T-cell (primary cell): Measurements from ENCODE around the gene LILRA6. TPM values are rescaled to one million over a fixed set of nuclear protein-coding genes. Genes with fewer than 3 reads are reported as not detected.
"Not testable (repeated sequence)": the region's sequence is repeated elsewhere in the genome, so short reads cannot be mapped to it uniquely, and the experiment has no call there.

Experiments
- ATAC-seq, 4 experiments: fragments of 200-7000 bp in 3 of 4; fragments of 150-1000 bp in 1 of 4; cut with Tn5 transposase; replicated peaks in 1 of 4; 1 replicate in 3 of 4; 2 replicates in 1 of 4; pipeline ENCODE4 v1.10.0; 2021; ENCODE audit warnings: moderate library complexity in 3 of 4, mild to moderate bottlenecking in 2 of 4, moderate number of reproducible peaks in 1 of 4
- CTCF ChIA-PET, 2 donors: fragments of 300-600 bp; sonication (Branson Sonifier 250); formaldehyde crosslinking; loops; one replicate each; lab custom pipeline; 2022; ENCODE audit warnings: antibody characterized with exemption in 2 of 2; lab: Charles Lee
- POLR2A ChIA-PET, 2 donors: fragments of 300-600 bp; sonication (Branson Sonifier 250); formaldehyde crosslinking; loops; one replicate each; lab custom pipeline; 2022; ENCODE audit warnings: antibody characterized with exemption in 2 of 2; lab: Charles Lee
- DNase-seq, 35 experiments: peaks; one replicate each; pipeline versions ENCODE4 v3.0.0 to v3.0.0-alpha.2; 2013 to 2023
- H3K27ac ChIP-seq: one replicate; pipeline ENCODE4 v1.5.1; 2013; ENCODE audit warnings: low read length
- H3K27me3 ChIP-seq, 2 experiments: replicated peaks in 1 of 2; 1 replicate in 1 of 2; 2 replicates in 1 of 2; pipeline versions ENCODE4 v1.6.1 to v1.7.0; 2013; ENCODE audit warnings: low read length in 1 of 2, mixed read lengths in 1 of 2; ENCODE audit not compliant: control insufficient read depth in 2 of 2, insufficient read depth in 2 of 2; ENCODE audit errors: extremely low read depth in 1 of 2
- H3K36me3 ChIP-seq, 2 donors: 1 replicate in 1 of 2; 2 replicates in 1 of 2; pipeline versions ENCODE4 v1.6.1 to v1.7.0; 2013; ENCODE audit warnings: low read length in 1 of 2; ENCODE audit not compliant: control insufficient read depth in 2 of 2, insufficient read depth in 1 of 2; ENCODE audit errors: extremely low read depth in 1 of 2
- H3K4me1 ChIP-seq, 2 experiments: 1 replicate in 1 of 2; 2 replicates in 1 of 2; pipeline versions ENCODE4 v1.6.1 to v1.7.0; 2013; ENCODE audit warnings: low read length in 2 of 2, mixed read lengths in 1 of 2; ENCODE audit not compliant: insufficient read depth in 2 of 2, control insufficient read depth in 1 of 2; ENCODE audit errors: extremely low read depth in 1 of 2
- H3K4me3 ChIP-seq, 2 donors: 1 replicate in 1 of 2; 2 replicates in 1 of 2; pipeline versions ENCODE4 v1.5.1 to v1.7.0; 2013; ENCODE audit warnings: mild to moderate bottlenecking in 2 of 2, low read length in 1 of 2, moderate library complexity in 1 of 2; ENCODE audit not compliant: control insufficient read depth in 1 of 2; ENCODE audit errors: extremely low read depth in 1 of 2
- H3K9me3 ChIP-seq: 2 replicates; pipeline ENCODE4 v1.7.0; 2013
- H3K27ac Mint-ChIP-seq, 2 donors: one replicate each; pipeline ENCODE4 v1.8.0; 2020 to 2021; ENCODE audit warnings: mild to moderate bottlenecking in 2 of 2, mixed read lengths in 2 of 2
- H3K27me3 Mint-ChIP-seq, 2 donors: one replicate each; pipeline ENCODE4 v1.8.0; 2021 to 2022; ENCODE audit warnings: mixed read lengths in 2 of 2
- H3K36me3 Mint-ChIP-seq: one replicate; pipeline ENCODE4 v1.8.0; 2021; ENCODE audit warnings: mixed read lengths
- H3K4me1 Mint-ChIP-seq, 3 donors: one replicate each; pipeline ENCODE4 v1.8.0; 2020 to 2022; ENCODE audit warnings: mixed read lengths in 3 of 3, mild to moderate bottlenecking in 1 of 3
- H3K4me3 Mint-ChIP-seq, 3 donors: one replicate each; pipeline ENCODE4 v1.8.0; 2020 to 2022; ENCODE audit warnings: mild to moderate bottlenecking in 3 of 3, mixed read lengths in 3 of 3, moderate library complexity in 3 of 3
- H3K9me3 Mint-ChIP-seq, 3 donors: one replicate each; pipeline ENCODE4 v1.8.0; 2020 to 2022; ENCODE audit warnings: mixed read lengths in 3 of 3
- WGBS: methylation state at CpG from one replicate; pipeline ENCODE4 v1.1.5; 2013; ENCODE audit warnings: missing lambda C conversion rate; ENCODE audit not compliant: insufficient coverage; 5-methylcytosine and 5-hydroxymethylcytosine counted together
- total RNA-seq, 35 experiments: library from RNA in 6 of 35; stranded (reverse) in 6 of 35; fragments of 120-200 nt in 1 of 35; gene quantifications; one replicate each; pipeline versions ENCODE4 v1.2.1 to v1.2.4 and lab custom pipeline; 2013 to 2026

LILRA6 gene
- total RNA-seq, 5 donors from 2014 or later (not counting 1 experiment from before 2014, with no cell fraction given) = 0.13 to 0.58 (median 0.43) TPM; not detected in 2

DNA sequence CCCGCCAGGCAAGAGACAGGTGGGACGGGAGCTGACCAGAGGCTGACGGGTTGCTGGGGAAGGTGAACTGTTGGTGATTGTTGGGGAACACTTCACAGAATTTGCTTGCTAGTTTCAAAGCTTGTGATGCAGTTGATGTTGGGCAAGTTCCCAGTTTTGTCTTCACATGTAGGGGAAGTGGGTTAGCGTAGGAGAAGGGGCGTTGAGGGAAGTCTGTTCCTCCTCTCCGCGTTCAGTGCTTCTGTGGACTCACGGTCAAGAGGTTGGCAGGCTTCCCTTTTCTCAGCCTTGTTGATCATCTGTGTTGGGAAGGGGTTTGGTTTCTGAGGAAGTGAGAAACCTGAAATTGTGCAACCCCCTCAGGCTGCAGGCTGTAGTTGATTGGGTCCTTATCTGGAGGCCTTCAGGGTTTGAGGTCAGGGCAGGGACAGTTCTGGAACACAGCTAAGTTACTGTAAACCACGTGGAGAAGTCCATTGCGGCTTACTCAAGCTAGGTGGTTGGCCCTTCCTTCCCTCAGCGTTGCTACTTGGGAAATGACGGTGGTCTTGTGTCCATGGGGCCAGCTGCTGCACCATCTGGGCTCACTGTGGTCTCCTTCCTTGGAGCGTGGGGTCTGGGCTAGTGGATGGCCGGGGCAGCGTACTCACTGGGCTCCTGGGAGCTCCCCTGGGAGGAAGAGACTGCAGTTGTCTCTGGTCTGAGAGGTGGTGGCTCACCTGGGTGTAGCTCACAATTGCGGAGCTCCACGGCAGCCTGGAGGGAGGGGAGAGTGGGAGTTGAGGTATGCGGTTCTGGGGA is 34.4 kb downstream of the LILRA6 start:
- POLR2A ChIA-PET = no interaction called here
- H3K36me3 Mint-ChIP-seq = peaks cover 42% of the 10 kb centered on the region
- DNase-seq (peak in 25 of 35 experiments; percentile 8 to 68 (median 34)), ATAC-seq (peak in 3 of 4 experiments; percentile 8 to 25 (median 22))
- 37% methylated on average over 14 of the region's 18 CpGs for WGBS
- peaks cover 19 to 49% of the 10 kb centered on the region in 2 donors for H3K36me3 ChIP-seq
- H3K4me3 Mint-ChIP-seq = peak overlapping the region in 1 of 3 donors; percentile 66
- peaks cover 1 to 81% of the 10 kb centered on the region in 2 experiments for H3K4me1 ChIP-seq
- no peaks in the 10 kb centered on the region for H3K27me3 ChIP-seq
- no peak overlapping the region for H3K27ac ChIP-seq
- no peaks in the 10 kb centered on the region for H3K9me3 Mint-ChIP-seq
- no peak overlapping the region for H3K4me3 ChIP-seq
- peaks cover 79 to 82% (median 80%) of the 10 kb centered on the region in 3 donors for H3K4me1 Mint-ChIP-seq
- H3K27ac Mint-ChIP-seq = peak overlapping the region; percentile 17 to 77
- no peaks in the 10 kb centered on the region for H3K27me3 Mint-ChIP-seq
- no peaks in the 10 kb centered on the region for H3K9me3 ChIP-seq
- CTCF ChIA-PET = no interaction called here

DNA sequence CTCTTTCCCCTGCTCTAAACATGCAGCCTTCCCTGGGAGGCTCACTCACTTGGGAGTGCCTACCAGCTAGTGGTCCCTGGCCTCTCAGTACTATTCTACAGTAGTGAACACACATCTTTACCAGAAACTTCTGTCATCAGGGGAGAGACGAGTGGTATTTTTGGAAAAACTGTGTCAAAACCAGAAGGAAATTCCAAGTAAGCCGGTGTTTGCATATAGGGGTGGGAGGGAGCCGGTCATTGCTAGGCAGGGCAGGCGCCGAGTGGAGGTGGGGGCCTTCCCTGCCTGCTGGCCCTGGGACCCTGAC is 35.0 kb downstream of the LILRA6 start:
- Mint-ChIP-seq H3K36me3 (peaks cover 47% of the 10 kb centered on the region), H3K9me3 (no peaks in the 10 kb centered on the region), H3K27ac (peak overlapping the region; percentile 17 to 77), H3K27me3 (no peaks in the 10 kb centered on the region), H3K4me1 (peaks cover 78 to 87% (median 86%) of the 10 kb centered on the region in 3 donors), H3K4me3 (peak overlapping the region in 1 of 3 donors; percentile 66)
- 25% methylated on average over 4 of the region's 5 CpGs for WGBS
- H3K36me3 ChIP-seq = peaks cover 19 to 54% of the 10 kb centered on the region in 2 donors
- no peak overlapping the region for H3K27ac ChIP-seq
- DNase-seq (no peak), ATAC-seq (no peak)
- ChIA-PET POLR2A (no interaction called here), CTCF (no interaction called here)
- H3K27me3 ChIP-seq = no peaks in the 10 kb centered on the region
- peaks cover 7 to 86% of the 10 kb centered on the region in 2 experiments for H3K4me1 ChIP-seq
- no peaks in the 10 kb centered on the region for H3K9me3 ChIP-seq
- no peak overlapping the region for H3K4me3 ChIP-seq

- DNase-seq, ATAC-seq, H3K27me3 ChIP-seq, H3K4me3 ChIP-seq, H3K9me3 Mint-ChIP-seq, H3K9me3 ChIP-seq, CTCF ChIA-PET, H3K27me3 Mint-ChIP-seq, H3K27ac ChIP-seq, POLR2A ChIA-PET, H3K27ac Mint-ChIP-seq: not testable (repeated sequence)
- Mint-ChIP-seq H3K36me3 (peaks cover 51% of the 10 kb centered on the region), H3K4me1 (peaks cover 78 to 91% (median 90%) of the 10 kb centered on the region in 3 donors), H3K4me3 (peak overlapping the region in 1 of 3 donors; percentile 66)
- Histone ChIP-seq H3K36me3 (peaks cover 19 to 59% of the 10 kb centered on the region in 2 donors), H3K4me1 (peaks cover 11 to 91% of the 10 kb centered on the region in 2 experiments)
- WGBS = 94% methylated on average over 5 of the region's 23 CpGs
Observed at GRCh38 chr19:54207193-54207592, 35.4 kb downstream of the LILRA6 start.

DNA sequence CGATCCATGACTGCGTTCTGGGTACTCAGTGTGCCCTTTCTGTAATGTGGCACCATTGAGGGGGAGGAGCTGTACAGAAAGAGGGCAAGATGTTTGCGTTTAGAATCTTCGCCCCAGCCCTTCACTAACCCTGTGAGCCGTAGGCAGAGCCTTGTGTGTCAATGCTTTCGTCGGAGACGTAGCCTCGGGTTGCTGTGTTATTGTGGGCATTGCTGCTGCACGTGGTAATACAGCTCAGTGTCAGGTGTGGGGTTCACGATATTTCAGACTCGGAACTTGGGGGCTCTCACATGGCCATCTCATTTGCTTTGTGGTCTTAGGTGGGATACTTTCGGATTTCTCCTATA is 35.8 kb downstream of the LILRA6 start:
- H3K27me3 ChIP-seq = no peaks in the 10 kb centered on the region
- Mint-ChIP-seq H3K27ac (peak overlapping the region in 1 of 2 donors; percentile 34), H3K36me3 (peaks cover 54% of the 10 kb centered on the region), H3K4me1 (peaks cover 82 to 94% (median 93%) of the 10 kb centered on the region in 3 donors), H3K9me3 (no peaks in the 10 kb centered on the region), H3K4me3 (peak overlapping the region in 1 of 3 donors; percentile 66), H3K27me3 (no peaks in the 10 kb centered on the region)
- WGBS = 81% methylated on average over 11 of the region's 13 CpGs
- ChIA-PET CTCF (no interaction called here), POLR2A (no interaction called here)
- no peak overlapping the region for H3K4me3 ChIP-seq
- peaks cover 14 to 95% of the 10 kb centered on the region in 2 experiments for H3K4me1 ChIP-seq
- DNase-seq = no peak
- no peaks in the 10 kb centered on the region for H3K9me3 ChIP-seq
- H3K27ac ChIP-seq = no peak overlapping the region
- no peak for ATAC-seq
- peaks cover 19 to 63% of the 10 kb centered on the region in 2 donors for H3K36me3 ChIP-seq

DNA sequence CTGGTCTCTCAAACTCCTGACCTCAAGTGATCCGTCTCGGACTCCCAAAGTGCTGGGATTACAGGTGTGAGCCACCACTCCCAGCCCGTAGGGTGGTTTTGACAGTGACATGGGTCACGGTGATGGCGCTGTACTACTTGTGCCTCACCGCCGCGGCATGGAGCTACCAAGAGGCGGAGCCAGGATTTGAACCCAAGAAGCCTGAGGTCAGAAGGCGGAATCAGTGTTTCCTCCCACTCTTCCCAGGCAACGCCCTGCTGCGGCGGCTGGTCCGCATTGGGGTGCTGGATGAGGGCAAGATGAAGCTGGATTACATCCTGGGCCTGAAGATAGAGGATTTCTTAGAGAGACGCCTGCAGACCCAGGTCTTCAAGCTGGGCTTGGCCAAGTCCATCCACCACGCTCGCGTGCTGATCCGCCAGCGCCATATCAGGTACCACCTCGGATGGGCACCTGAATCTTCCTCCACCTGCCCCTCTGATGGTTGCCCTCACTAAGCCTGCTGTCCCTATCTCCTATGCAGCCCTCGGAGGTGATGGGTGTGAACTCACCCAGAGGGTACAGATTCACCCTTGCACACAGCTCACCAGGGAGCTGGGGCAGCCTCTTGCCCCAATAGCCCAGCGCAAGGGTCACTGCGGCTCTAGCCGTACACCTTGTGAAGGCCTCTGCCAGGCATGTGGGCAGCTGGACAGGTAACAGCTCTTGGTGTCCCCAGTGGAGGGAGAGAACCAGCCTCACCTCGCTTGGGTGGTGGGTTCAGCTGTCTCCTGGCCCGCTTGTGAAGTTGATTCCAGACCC is 36.4 kb downstream of the LILRA6 start:
- Mint-ChIP-seq H3K36me3 (peaks cover 58% of the 10 kb centered on the region), H3K4me1 (peaks cover 86 to 97% (median 96%) of the 10 kb centered on the region in 3 donors), H3K9me3 (no peaks in the 10 kb centered on the region), H3K27ac (peak overlapping the region in 1 of 2 donors; percentile 34), H3K4me3 (peak overlapping the region in 1 of 3 donors; percentile 66), H3K27me3 (no peaks in the 10 kb centered on the region)
- ATAC-seq = no peak
- Histone ChIP-seq H3K4me1 (peaks cover 20 to 97% of the 10 kb centered on the region in 2 experiments), H3K27ac (no peak overlapping the region), H3K9me3 (no peaks in the 10 kb centered on the region), H3K36me3 (peaks cover 19 to 65% of the 10 kb centered on the region in 2 donors), H3K4me3 (no peak overlapping the region), H3K27me3 (no peaks in the 10 kb centered on the region)
- ChIA-PET CTCF (no interaction called here), POLR2A (no interaction called here)
- 92% methylated on average over 16 of the region's 27 CpGs for WGBS
- no peak for DNase-seq

- ChIA-PET CTCF (interaction anchor here in 1 of 2 donors (0.8 kb wide), 1 partner anchor 15 kb away, joined by 3 read pairs; the partner anchor contains the start of gene MBOAT7), POLR2A (interaction anchor here (0.6 to 0.9 kb wide), 2 partner anchors 68 to 1458 kb away, joined by 3 read pairs; no protein-coding TSS in a partner anchor)
- Mint-ChIP-seq H3K4me1 (peaks cover 83 to 92% (median 91%) of the 10 kb centered on the region in 3 donors), H3K36me3 (peaks cover 63% of the 10 kb centered on the region), H3K27me3 (no peaks in the 10 kb centered on the region), H3K27ac (no peak overlapping the region), H3K4me3 (peak overlapping the region in 2 of 3 donors; percentile 32 to 96), H3K9me3 (no peaks in the 10 kb centered on the region)
- H3K4me3 ChIP-seq = no peak overlapping the region
- DNase-seq (no peak), ATAC-seq (no peak)
- no peak overlapping the region for H3K27ac ChIP-seq
- no peaks in the 10 kb centered on the region for H3K9me3 ChIP-seq
- 88% methylated on average over 1 of the region's 4 CpGs for WGBS
- H3K4me1 ChIP-seq = peaks cover 24 to 91% of the 10 kb centered on the region in 2 experiments
- peaks cover 19 to 65% of the 10 kb centered on the region in 2 donors for H3K36me3 ChIP-seq
- no peaks in the 10 kb centered on the region for H3K27me3 ChIP-seq
Observed at GRCh38 chr19:54204767-54205468, 37.7 kb downstream of the LILRA6 start.
